ENCODE results near the gene NT5M.
A peak's percentile ranks its signal among the peaks of the same experiment; 100 is the strongest.

NT5M gene

DNA sequence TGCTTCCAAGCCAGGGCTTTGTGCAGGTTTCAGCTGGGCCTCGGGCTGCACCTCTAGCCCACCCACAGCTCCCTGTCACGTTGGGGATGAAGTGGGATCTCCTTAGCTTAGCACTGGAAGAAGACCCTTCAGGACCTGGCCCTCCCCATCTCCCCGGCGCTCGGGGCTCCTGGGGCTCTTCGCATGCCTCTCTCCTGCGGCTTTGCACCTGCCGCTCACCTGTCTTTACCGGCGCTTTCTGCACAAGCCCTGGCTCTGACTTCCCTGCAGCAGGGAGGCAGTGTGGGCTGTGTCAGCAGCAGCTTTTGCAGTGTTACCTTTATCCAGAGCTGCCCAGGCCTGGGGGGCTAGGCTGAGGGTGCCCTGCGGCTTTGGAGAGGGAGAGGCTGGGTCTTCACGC, 52.3 kb downstream of the NT5M start:
- no peak for DNase-seq (ENCODE audit: low read depth)

DNA sequence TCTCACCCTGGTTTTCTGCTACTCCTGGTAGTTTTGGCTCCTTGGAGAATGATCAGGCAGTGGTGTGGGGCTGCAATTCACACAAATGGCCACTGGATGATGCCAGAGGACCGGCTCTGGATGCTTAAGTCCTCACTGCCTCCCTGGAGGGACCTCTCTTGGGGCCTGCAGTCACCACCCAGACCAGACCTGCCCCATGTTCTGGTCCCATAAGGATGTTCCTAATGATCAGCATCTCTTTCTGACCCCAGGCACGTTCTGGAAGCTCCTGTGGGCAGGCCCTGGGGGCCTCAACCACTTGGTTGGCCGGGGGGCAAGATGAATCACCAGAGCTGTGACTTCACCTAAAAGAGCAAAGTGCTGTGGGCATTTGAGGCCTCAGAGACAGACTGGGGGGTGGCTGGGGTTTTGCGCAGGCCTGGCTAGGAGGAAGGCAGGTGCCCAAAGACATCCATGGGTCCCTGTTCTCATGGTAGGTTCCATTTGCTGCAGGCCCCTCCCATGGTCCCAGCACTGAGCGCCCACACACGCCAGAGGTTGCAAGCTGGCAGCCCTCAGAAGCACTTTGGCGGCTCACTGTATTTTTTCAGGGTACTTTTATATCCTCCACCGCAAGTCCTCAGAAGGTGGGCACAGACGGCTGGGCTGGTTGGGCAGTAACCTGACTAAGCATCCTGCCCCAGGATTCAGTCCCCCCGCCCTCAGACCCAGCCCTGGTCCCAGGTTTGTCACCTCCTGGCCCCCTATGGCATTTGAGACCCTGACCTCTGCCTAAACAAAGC, 53.2 kb downstream of the NT5M start:
- peak; percentile 86 for DNase-seq (ENCODE audit: low read depth)

DNA sequence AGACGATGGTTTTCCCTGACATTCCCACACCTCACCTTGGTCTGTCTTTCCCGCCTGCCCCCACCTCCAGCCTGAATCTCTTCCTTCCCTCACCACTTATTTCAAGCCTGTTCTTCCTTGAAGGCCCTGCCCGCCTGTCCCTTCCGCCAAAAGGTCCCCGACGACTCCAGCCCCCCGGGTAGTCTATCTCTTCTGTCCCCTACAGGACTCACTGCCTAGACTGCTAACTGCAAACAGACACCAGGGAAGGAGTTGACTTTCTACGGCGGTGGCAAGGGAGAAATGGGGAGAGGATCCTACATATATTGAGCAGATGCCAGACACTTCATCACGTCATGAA, 53.7 kb downstream of the NT5M start:
- DNase-seq (ENCODE audit: low read depth), result no peak

DNA sequence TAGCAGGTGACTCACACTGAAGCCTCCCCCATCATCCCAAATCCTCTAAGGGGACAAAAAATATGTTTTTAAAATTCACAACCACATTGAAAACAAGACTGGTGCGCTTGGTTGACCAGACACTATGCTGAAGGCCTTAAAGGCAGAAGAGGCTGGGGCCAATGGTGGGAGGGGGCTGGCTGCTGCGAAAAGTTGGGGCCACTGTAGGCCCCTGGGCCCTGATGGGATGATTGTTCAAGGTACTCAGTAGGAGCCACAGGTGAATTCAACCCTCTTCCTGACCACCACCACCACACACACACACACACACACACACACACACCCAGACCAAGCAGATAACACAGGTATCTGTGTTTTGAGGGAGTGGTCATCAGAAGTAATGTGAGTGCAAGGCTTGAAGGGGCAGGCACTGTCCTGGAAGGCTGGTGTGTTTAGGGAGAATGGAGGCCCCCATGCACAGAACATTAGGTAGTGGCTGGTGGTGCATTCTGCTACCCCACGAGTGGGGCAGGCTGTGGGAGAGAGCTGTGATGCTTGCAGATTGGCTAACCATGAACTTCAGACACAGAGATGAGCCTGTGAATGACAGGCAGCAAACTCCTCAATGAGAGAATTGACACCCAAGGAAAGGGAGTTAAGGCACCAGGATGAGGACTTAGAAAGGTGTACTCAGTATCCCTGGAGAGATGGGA, 55.0 kb downstream of the NT5M start:
- no peak for DNase-seq (ENCODE audit: low read depth)

DNA sequence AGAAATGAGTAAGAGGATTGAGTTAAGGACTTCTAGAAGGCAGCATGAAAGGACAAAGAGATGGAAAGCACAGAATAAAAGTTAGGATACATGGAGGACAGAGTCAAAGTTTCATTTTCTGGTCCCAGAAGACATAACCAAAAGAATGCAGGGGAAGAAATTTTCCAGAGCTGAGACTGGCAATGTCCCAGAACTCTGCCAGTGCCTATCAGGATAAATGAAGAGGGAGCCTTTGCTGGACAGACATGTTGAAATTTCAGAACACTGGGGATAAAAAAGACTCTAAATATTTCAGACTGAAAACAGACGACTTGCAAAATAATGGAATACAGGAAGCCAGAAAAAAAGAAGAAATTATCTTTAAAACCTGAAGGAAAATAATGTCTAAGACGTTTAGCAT, 55.7 kb downstream of the NT5M start:
- no peak for DNase-seq (ENCODE audit: low read depth)

DNA sequence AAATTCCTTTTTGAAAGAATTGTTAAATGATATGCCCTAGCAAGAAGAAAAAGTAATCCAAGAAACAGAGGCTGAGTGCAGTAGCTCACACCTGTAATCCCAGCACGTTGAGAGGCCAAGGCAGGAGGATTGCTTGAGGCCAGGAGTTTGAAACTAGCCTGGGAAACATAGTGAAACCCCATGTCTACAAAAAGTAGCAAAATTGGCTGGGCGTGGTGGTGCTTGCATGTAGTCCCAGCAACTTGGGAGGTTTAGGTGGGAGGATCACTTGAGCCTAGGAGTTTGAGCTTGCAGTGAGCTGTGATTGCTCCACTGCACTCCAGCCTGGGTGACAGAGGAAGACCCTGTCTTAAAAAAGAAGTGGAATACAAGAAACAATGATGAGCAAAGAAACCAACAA, 56.1 kb downstream of the NT5M start:
- DNase-seq (ENCODE audit: low read depth), result no peak

DNA sequence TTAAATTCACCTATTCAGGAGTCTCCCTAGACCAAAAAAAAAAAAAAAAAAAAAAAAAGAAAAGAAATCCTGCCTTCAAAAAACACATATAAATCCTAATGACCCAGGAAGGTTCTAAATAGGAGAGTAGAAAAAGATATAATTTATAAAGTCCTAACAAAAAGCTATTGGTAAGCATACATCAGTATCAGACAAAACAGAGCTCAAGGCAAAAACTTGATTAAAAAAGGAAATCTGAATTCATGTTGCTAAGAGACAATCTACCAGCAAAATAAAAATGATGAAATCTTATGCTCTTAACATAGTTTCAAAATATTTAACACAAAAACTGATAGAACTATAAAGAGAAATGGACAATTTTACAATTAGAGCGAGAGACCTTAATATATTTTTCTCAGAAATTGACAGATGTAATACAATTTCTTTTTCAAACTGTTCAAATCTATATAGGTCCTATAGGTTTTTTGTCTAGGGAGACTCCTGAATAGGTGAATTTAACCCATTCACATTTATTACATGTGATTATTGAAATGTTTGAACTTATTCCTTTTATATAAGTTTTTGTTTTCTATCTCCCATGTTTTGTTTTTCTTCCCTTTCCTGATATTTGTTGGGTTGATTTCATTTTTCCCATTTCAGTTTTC, 57.0 kb downstream of the NT5M start:
- no peak for DNase-seq (ENCODE audit: low read depth)

DNA sequence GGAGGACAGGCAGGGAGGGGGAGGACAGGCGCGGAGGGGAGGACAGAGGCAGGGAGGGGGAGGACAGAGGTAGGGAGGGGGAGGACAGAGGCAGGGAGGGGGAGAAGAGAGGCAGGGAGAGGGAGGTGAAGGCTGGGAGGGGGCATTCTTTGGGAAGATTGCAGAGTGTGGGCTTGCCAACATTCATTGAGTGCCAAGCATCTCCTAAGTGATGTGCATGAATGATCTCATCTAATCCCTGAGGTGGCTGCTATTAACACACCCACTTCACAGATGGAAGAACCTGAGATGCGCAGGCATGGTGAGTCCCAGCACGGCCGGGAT, 58.3 kb downstream of the NT5M start:
- DNase-seq (ENCODE audit: low read depth), result no peak

DNA sequence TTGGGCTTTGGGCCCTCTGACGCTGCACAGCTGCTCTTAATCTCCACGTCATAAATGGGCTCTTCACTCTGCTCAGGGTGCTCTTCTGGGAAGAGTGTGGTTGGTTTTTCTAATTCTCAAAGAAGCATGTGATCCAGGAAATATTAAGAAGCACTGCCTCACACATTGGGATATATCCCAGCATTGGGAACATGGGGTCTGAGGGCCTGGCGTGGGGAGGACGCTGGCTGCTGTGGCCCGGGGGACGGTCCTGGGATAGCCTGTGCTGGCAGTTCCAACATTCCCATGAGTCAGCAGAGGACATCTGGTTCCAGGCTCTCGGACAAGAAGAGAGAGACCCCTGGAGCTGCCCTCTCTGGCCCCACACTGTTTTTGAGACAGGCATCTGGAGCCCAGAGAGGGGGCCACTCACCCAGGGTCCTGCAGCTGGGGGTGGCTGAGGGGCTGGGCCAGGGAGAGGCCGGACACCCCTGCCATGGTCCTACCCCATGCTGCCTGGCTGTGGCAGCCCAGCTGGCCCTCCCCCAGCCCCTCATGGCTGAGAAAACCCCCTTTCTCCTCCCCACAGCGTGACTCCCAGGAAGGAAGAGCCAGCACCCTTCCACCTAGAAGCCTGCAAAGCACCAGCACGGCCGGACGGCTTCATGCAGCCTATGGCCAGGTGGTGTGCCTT, 58.8 kb downstream of the NT5M start:
- DNase-seq (ENCODE audit: low read depth), result no peak

DNA sequence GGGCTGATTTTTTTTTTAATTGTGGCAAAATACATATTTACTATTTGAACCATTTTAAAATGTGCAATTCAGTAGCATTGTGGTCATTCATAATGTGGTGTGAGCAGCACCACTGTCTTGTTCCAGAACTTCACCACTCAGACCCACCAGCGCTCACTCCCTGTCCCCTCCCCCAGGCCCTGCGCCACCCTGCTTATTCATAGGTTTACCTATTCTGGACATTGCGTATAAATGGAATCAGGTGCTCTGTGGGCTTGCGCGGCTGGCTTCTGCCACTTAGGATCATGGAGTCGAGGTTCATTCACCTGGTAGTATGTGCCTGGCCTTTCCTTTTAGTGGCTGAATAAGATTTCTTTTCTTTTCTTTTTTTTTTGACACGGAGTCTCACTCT, 59.4 kb downstream of the NT5M start:
- DNase-seq (ENCODE audit: low read depth), result no peak

DNA sequence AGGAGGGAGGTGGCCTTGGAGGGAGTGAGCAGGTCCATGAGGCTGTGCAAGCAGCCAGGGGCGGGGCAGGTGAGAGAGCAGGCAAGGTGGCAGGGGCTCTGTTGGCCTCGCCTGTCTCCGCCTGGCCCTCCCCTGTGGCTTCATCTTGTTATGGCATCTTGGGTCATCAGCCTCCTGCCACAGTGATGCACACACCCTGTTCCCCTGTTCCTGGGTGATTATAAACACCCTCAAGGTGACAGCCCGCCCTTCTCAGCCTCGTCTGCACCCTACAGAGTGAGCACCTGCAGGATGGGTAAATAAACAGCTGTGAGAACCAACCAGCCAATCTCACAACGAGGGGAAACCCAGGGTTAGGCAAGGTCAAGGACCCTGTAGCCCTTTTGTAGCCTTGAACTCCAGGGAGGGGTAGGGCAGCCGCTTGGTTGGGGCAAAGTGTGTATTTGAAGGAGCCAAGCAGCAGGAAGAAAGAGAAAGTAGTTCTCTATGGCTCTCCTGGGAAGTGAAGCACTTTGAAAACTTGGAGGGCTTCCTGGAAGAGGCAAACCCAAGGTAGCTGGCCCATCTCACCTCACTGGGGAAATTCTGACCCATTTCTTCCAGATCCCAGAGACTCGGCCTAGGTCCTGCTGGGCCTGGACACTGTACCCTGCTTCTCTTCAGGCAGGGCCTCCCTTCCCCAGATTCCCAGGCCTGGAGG, 60.6 kb downstream of the NT5M start:
- DNase-seq (ENCODE audit: low read depth), result no peak

DNA sequence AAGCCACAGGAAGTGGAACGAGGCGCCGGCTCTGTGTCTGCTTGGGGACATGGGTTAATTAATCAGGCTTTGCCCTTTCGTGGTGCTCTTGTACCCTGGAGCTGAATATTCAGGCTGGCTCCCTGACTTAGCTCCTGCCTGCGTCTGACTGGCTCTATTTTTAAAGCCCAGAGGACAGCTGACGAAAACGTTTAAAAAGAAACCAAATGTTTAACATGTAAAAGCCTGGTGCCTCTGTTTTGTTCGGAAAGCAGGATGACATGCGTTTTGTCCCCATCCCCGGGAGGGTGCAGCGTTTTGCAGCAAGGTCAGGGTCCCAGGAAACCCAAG, 61.1 kb downstream of the NT5M start:
- no peak for DNase-seq (ENCODE audit: low read depth)

DNA sequence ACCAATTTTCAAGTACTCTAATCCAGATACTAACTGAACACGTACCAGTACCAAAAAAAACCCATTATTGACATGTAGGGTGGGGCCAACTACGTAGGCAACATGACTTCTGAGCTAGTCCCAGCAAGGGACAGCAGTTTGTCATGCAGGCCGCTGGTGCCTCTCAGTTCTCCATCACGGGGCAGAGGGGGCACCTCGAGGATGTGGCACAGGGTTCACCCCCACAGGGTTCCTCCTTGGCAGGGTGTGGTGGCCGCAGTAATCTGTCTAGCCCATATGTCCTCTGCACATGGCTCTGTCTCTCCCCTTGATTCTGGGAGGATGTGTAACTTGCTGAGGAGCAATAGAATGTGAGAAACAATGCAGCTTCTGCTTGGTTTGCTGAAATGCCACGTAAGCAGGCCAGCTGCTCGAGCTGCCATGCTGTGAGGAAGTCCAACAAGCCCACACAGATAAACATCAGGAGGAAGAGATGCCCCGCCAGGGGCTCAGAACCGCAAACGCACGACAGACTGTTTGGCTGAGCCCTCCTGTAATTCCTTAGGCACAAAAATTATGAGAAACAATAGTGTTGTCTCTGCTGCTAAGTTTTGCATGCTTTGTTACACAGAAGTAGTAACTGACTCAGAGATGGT, 62.4 kb downstream of the NT5M start:
- DNase-seq (ENCODE audit: low read depth), result no peak

DNA sequence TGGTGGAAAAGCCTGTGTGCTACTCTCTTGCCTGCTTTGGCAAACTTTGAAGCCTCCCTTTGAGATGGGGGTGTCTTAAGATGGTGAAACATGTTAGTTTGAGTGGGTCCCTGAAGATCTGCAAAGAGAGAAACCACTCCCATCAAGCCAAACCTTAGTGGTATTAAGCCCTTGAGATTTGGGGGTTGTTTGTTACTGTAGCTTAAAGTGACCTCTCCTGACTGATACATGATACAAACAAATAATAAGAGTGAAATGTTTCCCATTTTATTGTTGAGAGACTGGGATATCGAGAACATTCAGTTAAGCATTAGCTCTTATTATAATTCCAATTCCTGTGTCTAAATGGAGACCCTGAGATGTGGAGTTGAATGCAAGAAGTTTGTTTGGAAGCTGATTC, 63.1 kb downstream of the NT5M start:
- no peak for DNase-seq (ENCODE audit: low read depth)

DNA sequence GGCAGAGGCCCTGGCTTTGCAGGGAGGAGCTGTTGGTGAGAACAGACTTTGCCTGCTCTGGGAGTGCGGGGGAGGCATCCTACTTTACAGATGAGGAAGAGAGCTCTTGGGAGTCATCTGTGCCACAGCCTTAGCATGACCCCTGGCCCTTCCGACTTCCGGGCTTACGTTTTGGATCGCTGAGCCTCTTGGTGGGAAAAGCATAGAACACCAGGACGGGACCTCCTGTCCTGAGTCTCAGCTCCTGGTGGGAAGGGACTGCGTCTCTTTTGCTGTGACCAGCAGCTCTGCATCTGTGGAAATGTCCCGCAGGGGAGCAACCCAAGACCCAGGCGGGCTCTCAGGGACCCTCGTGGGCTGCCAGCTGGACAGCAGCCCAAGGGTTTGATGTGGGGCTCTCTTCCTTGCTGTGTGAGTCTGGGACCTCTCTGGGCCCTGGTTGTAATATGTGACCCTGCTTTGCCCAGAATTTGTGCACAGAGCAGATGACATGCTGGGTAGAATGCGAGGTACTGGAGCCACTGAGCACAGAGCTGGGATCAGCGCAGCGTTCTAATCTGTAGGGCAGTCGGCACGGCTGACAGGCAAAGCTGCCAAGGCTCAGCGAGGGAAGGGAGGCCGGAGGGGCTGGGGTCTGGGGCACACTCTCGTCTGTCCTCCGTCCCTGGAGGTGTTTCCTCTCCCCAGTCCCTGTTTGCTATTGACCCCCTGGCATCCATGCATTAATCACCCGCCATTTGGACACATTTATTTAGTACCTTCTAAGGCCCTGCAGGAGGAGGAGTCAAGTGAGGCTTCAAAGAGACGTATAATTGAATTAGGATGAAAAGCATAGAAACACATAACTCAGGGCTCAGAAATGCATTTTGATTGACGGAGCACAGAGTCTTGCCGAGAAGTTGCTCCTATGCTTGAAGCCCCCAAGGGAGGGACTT, 64.0 kb downstream of the NT5M start:
- no peak for DNase-seq (ENCODE audit: low read depth)

DNA sequence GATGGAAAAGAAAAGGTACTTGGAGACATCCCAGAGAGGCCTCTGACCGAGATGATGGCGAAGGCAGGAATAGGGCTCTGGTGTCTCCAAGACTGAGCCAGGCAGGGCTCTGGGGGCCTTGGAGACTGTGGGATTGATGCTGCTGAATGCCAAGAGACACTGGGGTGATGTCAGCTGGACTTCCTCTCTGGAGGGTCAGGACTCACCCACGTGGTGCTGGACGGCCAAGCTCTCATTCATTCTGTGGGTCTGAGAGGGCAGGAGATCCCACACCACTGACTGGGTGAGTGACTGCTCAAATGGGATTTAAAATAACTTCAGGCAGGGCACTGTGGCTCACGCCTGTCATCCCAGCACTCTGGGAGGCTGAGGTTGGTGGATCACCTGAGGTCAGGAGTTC, 64.8 kb downstream of the NT5M start:
- DNase-seq (ENCODE audit: low read depth), result no peak

DNA sequence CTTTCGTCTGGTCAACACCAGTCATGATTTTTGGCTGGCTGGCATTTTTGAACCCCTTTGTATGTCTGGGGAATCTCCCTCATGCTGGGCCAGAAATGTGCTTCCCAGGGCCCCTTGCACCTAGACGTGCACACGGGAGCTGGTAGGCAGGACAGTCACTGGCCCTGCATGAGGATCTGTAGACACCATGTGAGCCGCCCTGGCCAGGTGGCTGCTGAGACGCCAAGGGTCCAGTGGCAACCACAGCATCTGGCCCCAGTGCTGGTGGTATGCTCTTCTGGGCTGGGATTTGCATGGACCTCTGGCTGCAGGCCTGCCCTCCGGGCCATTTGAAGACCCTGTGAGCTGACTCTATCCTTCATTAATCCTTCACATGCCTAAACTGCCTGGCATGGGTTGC, 67.5 kb downstream of the NT5M start:
- DNase-seq (ENCODE audit: low read depth), result no peak

DNA sequence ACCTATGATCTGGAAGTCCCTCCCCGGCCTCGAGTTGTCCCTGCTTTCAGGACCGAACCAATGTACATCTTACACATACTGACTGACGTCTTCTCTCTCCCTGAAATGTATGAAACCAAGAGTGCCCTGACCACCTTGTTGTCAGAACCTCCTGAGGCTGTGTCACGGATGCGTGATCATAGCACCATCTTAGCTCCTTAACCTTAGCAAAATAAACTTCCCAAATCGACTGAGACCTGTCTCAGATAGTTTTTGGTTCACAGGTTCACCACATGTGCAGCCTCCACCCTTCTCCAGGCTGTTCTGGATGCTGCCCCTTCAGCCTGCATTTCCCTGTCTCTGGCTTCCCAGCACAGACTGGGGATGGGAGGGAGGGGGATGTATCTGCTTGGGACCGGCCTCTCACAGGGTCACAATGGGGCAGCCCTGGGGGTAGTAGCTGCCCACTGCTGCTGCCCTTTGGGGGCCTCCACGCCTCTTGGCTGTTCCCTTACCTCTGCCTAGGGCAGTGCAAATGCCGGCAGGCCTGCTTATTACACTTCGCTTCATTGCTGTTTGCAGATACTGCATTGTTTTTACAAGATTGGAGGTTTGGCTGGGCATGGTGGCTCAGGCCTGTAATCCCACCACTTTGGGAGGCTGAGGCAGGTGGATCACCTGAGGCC, 69.8 kb downstream of the NT5M start:
- DNase-seq (ENCODE audit: low read depth), result no peak

DNA sequence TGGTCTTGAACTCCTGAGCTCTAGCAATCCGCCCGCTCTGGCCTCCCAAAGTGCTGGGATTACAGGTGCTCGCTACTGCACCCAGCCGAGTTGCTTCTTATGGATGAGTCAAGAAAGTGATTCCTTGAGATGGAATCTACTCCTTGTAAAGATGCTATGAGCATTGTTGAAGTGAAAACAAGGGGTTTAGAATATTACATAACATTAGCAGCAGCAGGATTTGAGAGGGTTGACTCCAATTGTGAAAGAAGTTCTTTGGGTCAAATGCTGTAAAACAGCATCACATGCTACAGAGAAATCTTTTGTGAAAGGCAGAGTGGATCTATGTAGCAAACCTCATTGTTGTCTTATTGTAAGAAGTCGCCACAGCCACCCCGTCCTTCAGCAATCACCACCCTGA, 72.7 kb downstream of the NT5M start:
- no peak for DNase-seq (ENCODE audit: low read depth)

DNA sequence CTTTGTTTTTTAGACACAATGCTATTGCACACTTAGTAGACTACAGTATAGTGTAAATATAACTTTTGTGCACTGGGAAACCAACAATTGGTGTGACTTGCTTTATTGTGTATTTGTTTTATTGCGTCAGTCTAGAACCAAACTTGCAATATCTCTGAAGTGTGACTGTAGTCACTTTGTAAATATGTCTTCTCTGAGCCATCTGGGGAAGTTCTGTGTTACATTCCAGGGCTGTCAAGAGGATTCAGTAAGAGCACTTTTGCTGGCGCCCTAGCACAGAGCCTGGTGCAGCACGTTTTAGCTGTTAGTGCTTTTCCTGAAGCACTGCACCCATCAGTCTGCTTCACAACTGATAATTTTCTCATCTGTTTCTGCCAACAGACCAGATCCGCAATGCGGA, 73.2 kb downstream of the NT5M start:
- peak; percentile 15 for DNase-seq (ENCODE audit: low read depth)

Measured in ELR (cell line).